Measurements from ENCODE around the gene C14orf180. TPM values are rescaled to one million over a fixed set of nuclear protein-coding genes. Genes with fewer than 3 reads are reported as not detected.
A peak's percentile ranks its signal among the peaks of the same experiment; 100 is the strongest.

C14orf180 gene
- total RNA-seq, 1 experiment from 2014 or later, result not detected

- Mint-ChIP-seq H3K4me3 (no peak overlapping the region), H3K27me3 (ENCODE audit: low read depth) (peaks cover 10% of the 10 kb centered on the region), H3K36me3 (ENCODE audit: insufficient read depth in 1 of 3, low read depth in 3 of 3) (peaks cover 0 to 4% (median 0%) of the 10 kb centered on the region in 3 experiments; a peak in 1 of 7 replicates), H3K27ac (no peak overlapping the region), H3K9me3 (peaks cover 0 to 6% of the 10 kb centered on the region in 2 experiments; a peak in 1 of 5 replicates), H3K4me1 (peaks cover 11 to 16% of the 10 kb centered on the region in 2 experiments)
- no peak overlapping the region for H3T11ph ChIP-seq (ENCODE audit: low read length)
- no peak overlapping the region for H4K8ac ChIP-seq (replicated peaks; ENCODE audit: insufficient read length, low read depth, low read length)
- no peak overlapping the region for H3K56ac ChIP-seq (ENCODE audit: insufficient read length, low read depth, low read length)
- no peaks in the 10 kb centered on the region for H4K20me1 ChIP-seq (ENCODE audit: control insufficient read depth, insufficient read depth, insufficient read length)
- no peak overlapping the region for H3K9ac ChIP-seq (ENCODE audit: extremely low read depth, insufficient read length, low read length)
- H3K27ac ChIP-seq (ENCODE audit: insufficient read length, low read depth, low read length), result no peak overlapping the region
- no peak overlapping the region for H4K5ac ChIP-seq (ENCODE audit: insufficient read length, low read depth, low read length)
- TF ChIP-seq CTCF (conservative IDR thresholded peaks at IDR 0.05), result no peak
- no peak overlapping the region for H2AK5ac ChIP-seq (ENCODE audit: insufficient read length, low read length)
- H2BK12ac ChIP-seq (ENCODE audit: insufficient read length, low read depth, low read length), result no peak overlapping the region
- no peaks in the 10 kb centered on the region for H3K23me2 ChIP-seq (ENCODE audit: insufficient read length, low read depth, low read length, poor library complexity, severe bottlenecking)
- no peaks in the 10 kb centered on the region for H3K79me2 ChIP-seq (ENCODE audit: insufficient read depth, low read length)
- H3K79me1 ChIP-seq (ENCODE audit: insufficient read depth, low read depth, low read length, poor library complexity, severe bottlenecking), result no peaks in the 10 kb centered on the region
- no peak overlapping the region for H2BK5ac ChIP-seq (ENCODE audit: insufficient read length, low read length)
- H3K18ac ChIP-seq (ENCODE audit: insufficient read length, low read depth, low read length), result no peak overlapping the region
- H3K4me2 ChIP-seq (ENCODE audit: insufficient read depth, insufficient read length, low read length), result no peak overlapping the region
- no CpG with 5 or more reads among the region's 14 CpGs for WGBS (ENCODE audit: extremely low coverage, insufficient read length, low lambda C conversion rate)
- no peak overlapping the region for H2BK120ac ChIP-seq (ENCODE audit: low read depth, low read length, poor library complexity, severe bottlenecking)
- no peak overlapping the region for H2BK15ac ChIP-seq (ENCODE audit: low read depth, low read length)
- H2BK20ac ChIP-seq (ENCODE audit: low read depth, low read length, poor library complexity, severe bottlenecking), result no peak overlapping the region
- H2AFZ ChIP-seq (ENCODE audit: low read length), result no peak overlapping the region
- peak; percentile 21 for DNase-seq
- H4K91ac ChIP-seq (ENCODE audit: insufficient read length, low read depth, low read length), result no peak overlapping the region
- H3K9me3 ChIP-seq (ENCODE audit: control insufficient read depth, low read depth, low read length), result no peaks in the 10 kb centered on the region
- no peak overlapping the region for H3K23ac ChIP-seq (ENCODE audit: insufficient read length, low read depth, low read length)
- H3K14ac ChIP-seq (ENCODE audit: insufficient read depth, low read length), result no peak overlapping the region
- no peak overlapping the region for H3K4ac ChIP-seq (ENCODE audit: low read depth, low read length)
- H3K4me1 ChIP-seq (ENCODE audit: insufficient read depth, low read length), result no peaks in the 10 kb centered on the region
- H3K27me3 ChIP-seq (ENCODE audit: insufficient read depth, low read length), result no peaks in the 10 kb centered on the region
Measured at GRCh38 chr14:104547998-104548700, 31.4 kb upstream of the C14orf180 start.

Measured in H9 (cell line).